SIG-M5 treated with dmso at 0.1 percent for 504 hours (cell line): ENCODE results near the gene IST1.

ENCODE experiments used
- DNase-seq: peaks from one replicate; lab custom pipeline; 2025; ENCODE audit not compliant: unreplicated experiment; lab: John Stamatoyannopoulos, UW

IST1 gene

DNA sequence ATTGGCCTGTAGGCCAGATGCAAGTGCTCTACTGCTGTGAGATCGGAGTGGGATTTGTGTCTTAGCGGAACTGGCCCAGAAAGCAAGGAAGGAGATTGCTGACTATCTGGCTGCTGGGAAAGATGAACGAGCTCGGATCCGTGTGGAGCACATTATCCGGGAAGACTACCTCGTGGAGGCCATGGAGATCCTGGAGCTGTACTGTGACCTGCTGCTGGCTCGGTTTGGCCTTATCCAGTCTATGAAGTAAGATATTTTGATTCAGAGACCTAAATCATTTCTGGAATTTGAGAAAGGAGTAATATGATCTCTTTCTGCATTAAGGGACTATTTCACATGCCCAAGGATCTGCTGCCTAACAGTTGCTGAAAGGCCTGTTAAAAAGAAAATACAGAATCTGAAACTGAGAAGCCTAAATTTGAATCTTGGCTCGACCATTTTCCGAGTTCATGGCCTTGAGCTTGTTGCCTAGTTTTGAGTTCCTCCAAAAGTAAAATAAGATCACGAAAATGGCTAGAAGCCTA lies 21.1 kb downstream of the IST1 start:
- no peak for DNase-seq

DNA sequence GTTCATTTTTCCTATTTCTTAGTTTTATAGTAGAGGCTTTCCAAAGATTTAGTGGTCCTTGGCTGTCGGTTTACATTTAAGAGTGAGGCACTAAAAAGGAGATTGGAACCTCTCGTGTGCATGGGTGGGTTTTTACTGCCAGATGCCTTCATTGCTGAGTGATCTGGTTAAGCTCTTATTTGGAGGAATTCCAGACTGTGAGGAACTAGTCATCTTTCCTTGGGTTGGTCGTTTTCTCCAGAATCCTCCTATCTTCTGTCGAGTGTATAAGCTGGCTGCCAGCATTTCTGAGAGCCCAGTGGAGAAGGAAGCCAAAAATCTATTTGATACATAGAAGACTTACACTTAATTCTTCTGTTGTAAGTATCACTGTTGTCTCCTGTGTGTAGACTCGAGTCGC lies 22.6 kb downstream of the IST1 start:
- DNase-seq, result no peak

DNA sequence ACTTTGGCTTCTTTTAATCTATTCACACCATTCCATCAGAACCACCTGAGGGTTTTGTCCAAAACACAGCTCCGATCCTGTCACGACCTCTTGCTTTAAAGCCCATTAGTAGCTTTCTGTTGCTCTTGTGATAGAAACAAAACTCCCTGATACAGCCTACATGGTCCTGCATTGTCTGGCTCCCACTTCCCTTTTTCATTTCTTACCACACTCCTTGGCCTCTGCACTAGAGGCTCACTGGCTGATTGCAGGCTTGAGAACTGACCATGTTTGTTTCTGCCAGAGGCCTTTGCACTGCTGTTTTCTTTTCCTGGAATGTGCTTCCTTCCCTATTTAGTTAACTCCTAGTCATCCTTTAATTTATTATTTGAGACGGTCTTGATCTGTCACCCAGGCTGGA lies 23.7 kb downstream of the IST1 start:
- peak; percentile 82 for DNase-seq

DNA sequence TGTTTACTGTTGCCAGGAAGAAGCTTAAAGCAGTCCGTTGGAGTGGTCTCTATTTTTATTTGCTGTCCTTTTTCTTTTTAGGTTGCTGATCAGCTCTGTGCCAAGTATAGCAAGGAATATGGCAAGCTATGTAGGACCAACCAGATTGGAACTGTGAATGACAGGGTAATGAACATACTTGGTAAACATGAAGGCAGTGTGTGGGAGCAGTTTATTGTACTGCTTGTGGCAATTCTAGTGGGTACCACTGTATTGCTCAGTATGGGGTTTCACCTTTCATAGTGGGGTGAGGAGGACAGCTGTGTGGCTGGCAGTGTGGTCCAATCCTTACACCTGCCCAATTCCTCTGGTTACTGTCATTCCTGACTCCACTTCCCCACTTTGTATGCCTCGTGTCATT lies 25.3 kb downstream of the IST1 start:
- no peak for DNase-seq

DNA sequence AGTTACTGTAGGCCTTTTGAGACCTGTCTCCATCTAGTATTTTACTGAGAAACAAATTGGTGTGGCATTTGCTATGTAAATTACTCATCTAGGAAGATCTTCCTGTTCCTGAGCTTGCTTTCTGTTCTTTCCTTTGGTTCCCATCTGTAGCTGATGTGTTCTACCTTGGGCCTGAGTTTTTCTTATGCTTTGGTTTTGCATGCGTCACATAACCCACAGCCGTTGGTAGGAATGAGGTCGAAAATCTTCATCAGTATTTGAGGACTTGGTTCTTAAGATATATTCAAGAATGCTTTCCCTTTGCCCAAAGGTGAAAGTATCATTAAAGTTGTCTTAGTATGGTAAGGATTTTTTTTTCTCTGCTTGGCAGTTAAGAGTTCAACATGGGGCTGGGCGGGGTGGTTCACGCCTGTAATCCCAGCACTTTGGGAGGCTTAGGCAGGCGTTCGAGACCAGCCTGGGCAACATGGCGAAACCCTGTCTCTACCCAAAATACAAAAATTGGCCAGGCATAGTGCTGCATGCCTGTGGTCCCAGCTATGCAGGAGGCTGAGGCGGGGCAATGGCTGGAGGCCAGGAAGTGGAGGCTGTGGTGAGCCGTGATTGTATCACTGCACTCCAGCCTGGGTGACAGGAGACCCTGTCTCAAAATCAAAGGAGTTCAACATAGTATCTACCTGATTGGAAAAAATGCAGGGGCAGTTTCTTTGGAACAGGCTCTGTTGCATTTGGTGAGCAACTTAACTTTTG lies 28.8 kb downstream of the IST1 start:
- no peak for DNase-seq

DNA sequence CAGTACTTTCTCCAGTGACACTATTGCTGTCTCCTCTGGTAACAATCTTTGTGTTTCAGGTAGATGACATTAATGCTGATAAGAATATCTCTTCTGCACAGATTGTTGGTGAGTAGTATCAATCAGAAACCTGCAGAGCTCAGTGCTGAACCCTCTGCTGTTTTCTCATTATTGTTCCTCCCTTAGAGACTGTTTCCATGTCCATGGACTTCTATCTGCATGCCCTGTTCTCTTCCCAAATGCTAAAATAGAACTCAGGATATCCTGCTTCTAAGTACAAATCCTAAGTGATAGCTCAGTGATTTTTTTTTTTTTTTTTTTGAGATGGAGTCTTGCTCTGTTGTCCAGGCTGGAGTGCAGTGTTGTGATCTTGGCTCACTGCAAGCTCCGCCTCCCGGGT lies 29.4 kb downstream of the IST1 start:
- no peak for DNase-seq

DNA sequence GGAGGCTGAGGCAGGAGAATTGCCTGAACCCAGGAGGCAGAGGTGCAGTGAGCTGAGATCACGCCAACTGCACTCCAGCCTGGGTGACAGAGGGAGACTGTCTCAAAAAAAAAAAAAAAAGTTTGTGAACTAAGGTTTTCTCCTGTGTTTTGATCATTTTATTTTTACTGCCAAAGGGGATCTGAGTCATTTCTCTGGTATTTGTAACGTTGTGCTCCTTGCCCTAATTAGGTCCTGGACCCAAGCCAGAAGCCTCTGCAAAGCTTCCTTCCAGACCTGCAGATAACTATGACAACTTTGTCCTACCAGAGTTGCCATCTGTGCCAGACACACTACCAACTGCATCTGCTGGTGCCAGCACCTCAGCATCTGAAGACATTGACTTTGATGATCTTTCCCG lies 32.1 kb downstream of the IST1 start:
- DNase-seq, result peak; percentile 23

DNA sequence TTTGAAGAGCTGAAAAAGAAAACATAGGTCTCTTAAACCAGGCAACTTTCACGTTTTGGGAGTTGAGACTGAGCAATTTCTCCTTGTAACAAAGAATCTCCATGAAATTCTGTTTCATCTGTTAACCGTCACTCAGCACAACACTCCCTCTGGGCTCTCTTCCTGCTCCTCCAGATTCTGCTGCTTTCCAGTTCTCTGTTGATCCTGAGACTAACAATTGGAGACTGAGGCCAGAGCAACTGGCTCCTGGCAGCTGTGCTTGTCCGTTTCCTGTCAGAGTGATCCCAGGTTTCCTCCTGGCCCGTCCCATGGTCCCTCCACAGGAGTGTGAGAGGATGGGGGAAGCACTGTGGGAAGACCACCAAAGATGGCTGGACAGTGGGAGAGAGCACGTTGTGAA lies 32.5 kb downstream of the IST1 start:
- DNase-seq, result no peak

DNA sequence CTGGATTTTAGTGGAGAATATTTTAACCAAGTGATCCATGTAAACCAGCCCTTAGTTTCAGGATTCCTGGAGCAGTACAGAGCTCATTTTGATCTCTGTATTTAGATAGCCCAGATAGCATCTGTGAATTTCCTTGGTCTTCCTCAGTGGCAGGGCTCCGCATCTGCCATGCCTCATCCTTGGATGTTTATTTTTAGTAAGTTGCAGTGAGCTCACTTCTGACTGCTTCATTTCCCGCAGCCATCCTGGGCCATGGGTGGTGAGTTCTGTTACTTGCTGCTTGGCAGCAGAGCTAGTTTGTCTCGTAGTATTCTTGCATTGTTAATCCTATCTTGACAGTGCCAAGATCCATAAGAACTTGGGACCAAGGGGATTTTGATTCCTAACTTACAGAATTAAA lies 33.7 kb downstream of the IST1 start:
- DNase-seq, result no peak

DNA sequence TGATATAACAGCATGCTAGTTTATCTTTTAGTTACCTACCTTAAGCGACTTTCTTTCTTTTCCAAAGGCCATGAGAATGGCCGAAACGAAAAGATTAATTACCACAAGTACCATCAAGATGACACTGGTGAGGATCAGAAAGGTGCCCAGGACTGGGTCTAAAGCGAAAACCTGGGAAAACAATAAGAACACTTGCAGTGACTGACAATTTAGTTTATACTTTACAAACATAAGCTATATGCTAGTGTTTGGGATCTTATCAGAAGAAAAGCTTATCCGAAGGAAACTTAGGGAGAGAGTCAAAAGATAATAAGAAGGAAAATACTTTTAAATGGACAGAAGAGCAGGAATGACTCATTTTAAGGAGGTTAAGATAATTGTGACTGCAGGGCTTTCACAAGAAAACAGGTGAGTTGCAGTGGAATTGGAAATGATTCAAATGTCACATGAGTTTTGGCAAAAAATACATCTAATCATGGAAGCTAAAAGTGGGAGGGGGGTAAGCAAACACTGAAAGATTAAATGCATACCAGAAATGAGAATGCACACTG lies 34.8 kb downstream of the IST1 start:
- DNase-seq, result no peak

DNA sequence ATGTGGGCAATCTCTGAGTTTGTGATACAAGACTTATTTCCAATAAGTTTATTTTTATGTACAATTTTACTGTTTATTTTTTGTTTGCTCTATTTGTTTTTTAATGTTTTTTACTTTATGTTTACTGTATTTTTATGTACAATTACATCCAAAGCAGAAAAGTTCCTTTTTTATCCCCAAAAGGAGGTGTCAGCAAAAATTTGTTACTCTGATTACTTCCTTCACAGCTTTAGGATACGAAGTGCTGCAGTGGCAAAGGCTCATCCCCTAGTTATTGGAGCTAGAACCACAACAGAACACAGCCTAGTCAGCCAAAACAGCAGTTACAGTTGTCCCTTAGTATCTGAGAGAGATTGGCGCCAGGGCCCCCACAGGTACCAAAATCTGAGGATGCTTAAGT lies 35.7 kb downstream of the IST1 start:
- no peak for DNase-seq

DNA sequence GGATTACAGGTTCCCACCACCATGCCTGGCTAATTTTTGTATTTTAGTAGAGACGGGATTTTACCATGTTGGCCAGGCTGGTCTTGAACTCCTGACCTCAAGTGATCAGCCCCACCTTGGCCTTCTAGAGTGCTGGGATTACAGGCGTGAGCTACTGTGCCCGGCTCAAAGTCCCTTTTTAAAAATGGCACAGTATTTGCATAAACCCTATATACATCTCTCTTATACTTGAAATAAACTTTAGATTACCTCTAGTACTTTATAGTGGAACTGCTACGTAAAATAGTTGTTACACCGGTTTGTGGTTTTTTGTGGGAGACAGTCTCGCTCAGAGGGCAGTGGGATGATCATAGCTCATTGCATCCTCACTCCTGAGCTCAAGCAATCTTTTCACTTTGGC lies 36.3 kb downstream of the IST1 start:
- no peak for DNase-seq

DNA sequence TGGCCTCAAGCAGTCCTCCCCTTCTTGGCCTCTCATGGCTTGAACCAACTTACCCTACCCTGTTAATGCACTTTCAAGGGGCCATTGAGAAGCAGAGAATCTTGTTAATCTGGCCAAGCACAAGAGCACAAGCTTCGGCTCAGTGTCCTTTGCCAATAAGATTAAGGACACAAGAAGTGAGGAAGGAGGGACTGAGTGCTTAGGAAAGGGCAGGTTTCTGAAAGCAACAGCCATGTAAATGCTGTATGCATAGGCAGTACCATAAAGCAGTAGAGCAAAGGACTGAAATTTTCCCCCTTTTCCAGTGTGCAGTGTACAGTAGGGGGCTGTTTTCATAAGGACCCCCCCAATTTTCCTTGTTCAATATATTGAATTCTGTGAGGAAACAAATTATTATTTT lies 37.7 kb downstream of the IST1 start:
- DNase-seq, result no peak

DNA sequence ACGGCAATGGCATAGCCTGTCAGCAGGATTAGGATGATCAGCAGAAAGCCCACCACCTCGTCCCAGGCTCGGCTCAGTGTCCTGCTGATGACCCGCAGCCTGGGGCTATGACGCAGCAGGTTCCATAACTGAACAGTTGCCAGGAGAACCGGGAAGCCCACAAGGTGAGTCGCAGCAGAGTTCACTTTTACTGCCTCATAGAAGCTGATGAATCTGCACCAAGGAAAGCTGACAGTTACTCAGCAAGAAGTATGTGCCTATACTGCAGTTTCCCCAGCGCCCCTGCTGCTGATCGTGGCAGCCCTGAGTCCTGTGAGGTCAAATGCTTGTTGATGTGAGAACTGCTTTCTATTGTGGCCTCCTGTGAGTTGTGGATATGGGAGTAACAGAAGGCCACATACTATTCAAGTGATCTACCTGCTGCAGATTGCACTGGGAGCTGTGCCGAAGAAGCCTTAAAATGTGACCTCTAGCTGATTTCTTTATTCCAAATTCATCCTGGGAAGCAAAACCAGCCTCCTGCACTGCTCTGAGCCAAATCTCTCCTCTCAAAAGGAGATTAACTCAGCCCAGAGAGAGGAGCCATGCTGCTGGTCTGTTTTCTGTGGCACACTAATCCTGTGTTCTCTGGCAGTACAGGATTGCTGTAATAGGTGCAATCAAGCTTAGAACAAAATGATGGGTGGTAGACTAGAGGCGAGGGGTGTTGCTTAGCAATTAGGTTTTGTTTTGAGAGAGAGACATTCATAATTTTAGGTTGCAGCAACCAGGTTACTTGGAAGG lies 38.8 kb downstream of the IST1 start:
- no peak for DNase-seq

DNA sequence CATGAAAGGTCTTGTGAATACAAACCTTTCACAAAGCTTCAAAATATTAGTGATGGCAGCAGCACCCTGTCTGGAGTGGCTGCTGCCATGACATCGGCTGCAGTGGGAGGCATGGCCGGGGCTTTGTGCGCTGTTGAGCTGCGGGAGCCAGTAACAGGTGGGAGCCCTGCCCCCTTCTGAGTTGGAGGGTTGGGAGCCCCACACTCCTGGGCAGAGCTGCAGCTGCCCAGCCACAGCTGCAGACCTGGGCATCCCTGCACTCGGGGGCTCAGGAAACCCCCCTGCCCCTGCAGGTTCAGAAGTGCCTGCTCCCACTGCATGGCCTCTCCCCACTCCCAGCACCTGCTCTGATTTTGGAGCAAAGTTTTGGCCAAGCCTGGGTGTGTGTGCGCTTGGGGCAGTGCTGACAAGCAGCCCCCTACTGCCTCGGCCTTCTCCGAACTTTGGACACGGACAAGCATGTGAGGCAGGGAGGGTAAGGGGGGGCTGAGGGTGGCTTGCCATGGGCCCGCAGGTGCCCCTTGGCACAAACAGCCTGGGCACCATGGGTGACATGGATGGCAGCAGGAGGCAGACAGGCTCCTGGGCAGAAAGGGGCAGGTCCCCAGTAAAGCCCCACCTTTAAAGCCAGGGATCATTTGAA lies 42.7 kb downstream of the IST1 start:
- no peak for DNase-seq

DNA sequence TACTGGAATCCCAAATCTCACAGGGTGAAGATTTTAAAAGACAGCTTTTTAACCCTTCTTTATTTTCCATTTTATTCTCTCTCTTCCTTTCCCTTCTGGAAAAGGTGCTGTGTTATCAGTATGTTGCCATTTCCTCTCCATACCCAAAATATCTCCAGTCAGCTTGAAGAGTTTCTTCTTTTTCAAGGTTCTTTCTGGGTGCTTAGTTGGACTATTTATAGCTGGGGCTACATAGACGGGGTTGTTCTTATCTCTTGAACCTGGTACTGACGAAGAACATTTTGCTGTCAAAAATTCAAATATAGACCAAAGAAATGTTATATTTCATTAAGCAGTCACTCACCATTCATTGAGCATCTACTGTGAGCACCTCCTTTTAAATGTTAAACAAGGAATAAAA lies 48.6 kb downstream of the IST1 start:
- no peak for DNase-seq

DNA sequence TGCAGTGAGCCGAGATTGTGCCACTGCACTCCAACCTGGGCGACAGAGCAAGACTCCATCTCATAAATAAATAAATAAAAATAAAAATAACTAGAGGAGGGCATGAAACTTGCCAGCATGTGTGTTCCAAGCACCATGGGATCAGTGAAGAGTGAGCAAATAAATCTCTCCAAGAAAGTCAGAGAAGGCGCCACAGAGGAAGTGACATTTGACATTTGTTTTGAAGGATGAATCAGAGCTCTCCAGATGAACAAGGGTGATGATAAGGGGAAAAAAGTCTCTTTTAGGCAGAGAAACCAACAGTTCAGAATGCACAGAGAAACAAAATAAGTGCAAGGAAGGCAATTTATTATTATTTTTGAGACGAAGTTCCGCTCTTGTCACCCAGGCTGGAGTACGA lies 50.3 kb downstream of the IST1 start:
- no peak for DNase-seq

DNA sequence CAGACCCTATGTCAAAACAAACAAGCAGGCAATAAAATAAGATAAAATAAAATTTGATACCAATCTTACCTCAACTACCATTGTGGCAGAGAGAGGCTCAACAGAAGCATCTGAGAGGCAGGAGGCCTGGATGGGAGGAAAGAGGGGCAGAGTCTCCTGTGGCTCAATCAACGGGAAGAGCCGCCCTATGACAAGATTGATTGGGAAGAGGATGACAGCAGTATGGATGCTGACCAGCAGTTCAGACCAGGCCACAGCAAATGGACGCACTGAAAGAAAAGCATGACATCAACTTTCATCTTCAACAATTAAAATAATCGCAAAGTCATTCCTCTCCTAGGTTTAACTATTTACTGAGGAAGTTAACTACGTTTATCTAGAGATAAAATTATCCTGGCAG lies 57.5 kb downstream of the IST1 start:
- no peak for DNase-seq

DNA sequence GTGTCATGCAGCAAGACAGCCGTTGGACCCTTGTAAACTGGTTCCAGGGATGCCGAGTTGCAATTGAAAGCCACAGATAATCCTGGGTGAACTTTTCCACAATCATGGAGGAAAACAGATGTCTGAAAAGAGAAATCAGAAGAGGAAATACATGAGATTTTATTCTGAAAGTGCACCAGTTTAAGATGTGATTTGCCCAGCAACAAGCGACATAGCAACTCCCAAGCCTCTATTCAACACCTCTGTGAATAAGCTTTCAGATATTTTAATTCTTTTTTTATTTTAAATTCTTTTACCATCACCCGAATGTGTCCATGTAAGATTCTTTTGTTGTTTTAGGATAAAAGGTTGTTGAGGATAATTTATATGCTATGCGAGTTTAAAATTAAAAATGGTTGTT lies 58.8 kb downstream of the IST1 start:
- no peak for DNase-seq

DNA sequence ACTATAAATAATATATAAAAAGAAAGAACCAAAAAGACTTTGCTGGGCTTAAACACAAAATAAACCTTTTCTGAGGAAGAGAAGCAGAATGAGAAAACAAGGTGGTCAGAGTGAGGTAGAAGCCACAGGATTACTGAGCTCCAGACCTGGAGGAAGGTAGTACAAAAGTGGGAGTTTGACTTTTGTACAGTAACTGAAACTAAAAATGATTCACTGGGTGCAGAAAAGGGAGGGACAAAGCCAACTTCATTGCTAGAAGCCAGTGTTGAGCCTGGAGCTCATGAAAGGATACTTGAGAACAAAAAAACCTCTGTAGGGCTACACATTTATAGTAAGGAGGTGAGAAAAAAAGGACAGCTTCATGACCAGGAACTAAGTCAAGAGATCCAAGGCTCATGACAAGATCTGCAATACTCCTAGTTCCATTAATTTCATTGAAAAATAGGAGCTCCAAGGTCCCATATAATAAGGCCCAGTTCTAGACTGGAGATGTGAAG lies 59.4 kb downstream of the IST1 start:
- DNase-seq, result no peak

DNA sequence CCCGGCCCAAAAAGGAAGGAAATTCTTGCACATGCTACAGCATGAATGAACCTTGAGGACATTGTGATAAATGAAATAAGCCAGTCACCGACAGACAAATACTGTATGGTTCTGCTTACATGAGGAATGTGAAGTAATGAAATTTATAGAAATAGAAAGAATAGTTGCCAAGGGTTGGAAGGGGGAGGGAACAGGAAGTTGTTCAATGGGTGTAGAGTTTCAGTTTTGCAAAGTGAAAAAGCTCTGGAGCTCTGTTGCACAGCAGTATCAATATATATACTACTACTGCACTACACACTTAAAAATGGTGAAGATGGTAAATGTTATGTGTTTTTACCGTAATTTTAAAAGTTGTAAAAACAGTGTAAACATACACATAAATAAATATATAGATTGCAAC lies 61.2 kb downstream of the IST1 start:
- DNase-seq, result peak; percentile 48
